Measurements from ENCODE around the gene LDLRAD4.

Gene LDLRAD4

GRCh38 chr18:13545514-13545913 is 327.0 kb downstream of the LDLRAD4 start:
- no peak for DNase-seq (ENCODE audit: low read depth in 2 of 2)
- H3K4me3 ChIP-seq (replicated peaks in 1 of 2; ENCODE audit: low read depth in 2 of 2, low read length in 2 of 2), result no peak overlapping the region
- no peak for TF ChIP-seq CTCF (IDR thresholded peaks at IDR 0.05; ENCODE audit: low read depth, low read length)

GRCh38 chr18:13545955-13546354 is 327.4 kb downstream of the LDLRAD4 start:
- no peak overlapping the region for H3K4me3 ChIP-seq (replicated peaks in 1 of 2; ENCODE audit: low read depth in 2 of 2, low read length in 2 of 2)
- TF ChIP-seq CTCF (IDR thresholded peaks at IDR 0.05; ENCODE audit: low read depth, low read length), result no peak
- no peak for DNase-seq (ENCODE audit: low read depth in 2 of 2)

- H3K4me3 ChIP-seq (replicated peaks in 1 of 2; ENCODE audit: low read depth in 2 of 2, low read length in 2 of 2), result no peak overlapping the region
- TF ChIP-seq CTCF (IDR thresholded peaks at IDR 0.05; ENCODE audit: low read depth, low read length), result no peak
- no peak for DNase-seq (ENCODE audit: low read depth in 2 of 2)
These were observed 328.1 kb downstream of the LDLRAD4 start for GRCh38 chr18:13546638-13547037.

- H3K4me3 ChIP-seq (replicated peaks in 1 of 2; ENCODE audit: low read depth in 2 of 2, low read length in 2 of 2), result no peak overlapping the region
- no peak for DNase-seq (ENCODE audit: low read depth in 2 of 2)
- no peak for TF ChIP-seq CTCF (IDR thresholded peaks at IDR 0.05; ENCODE audit: low read depth, low read length)
These were observed 328.8 kb downstream of the LDLRAD4 start for GRCh38 chr18:13547347-13547746.

- no peak for TF ChIP-seq CTCF (IDR thresholded peaks at IDR 0.05; ENCODE audit: low read depth, low read length)
- no peak for DNase-seq (ENCODE audit: low read depth in 2 of 2)
- no peak overlapping the region for H3K4me3 ChIP-seq (replicated peaks in 1 of 2; ENCODE audit: low read depth in 2 of 2, low read length in 2 of 2)
These were observed 329.7 kb downstream of the LDLRAD4 start for GRCh38 chr18:13548106-13548819.

GRCh38 chr18:13548966-13549879 is 330.7 kb downstream of the LDLRAD4 start:
- DNase-seq (ENCODE audit: low read depth in 2 of 2), result no peak
- no peak overlapping the region for H3K4me3 ChIP-seq (replicated peaks in 1 of 2; ENCODE audit: low read depth in 2 of 2, low read length in 2 of 2)
- no peak for TF ChIP-seq CTCF (IDR thresholded peaks at IDR 0.05; ENCODE audit: low read depth, low read length)
